ENCODE results near the gene NOS2.
"Not testable (repeated sequence)": the region's sequence is repeated elsewhere in the genome, so short reads cannot be mapped to it uniquely, and the experiment has no call there.

NOS2 gene

GRCh38 chr17:27783440-27784350 is 16.6 kb downstream of the NOS2 start:
- no peak for DNase-seq

GRCh38 chr17:27782791-27783206 is 17.5 kb downstream of the NOS2 start:
- no peak for DNase-seq

- no peak for DNase-seq
These were observed 19.4 kb downstream of the NOS2 start for GRCh38 chr17:27780828-27781404.

GRCh38 chr17:27780092-27780827 is 20.1 kb downstream of the NOS2 start:
- no peak for DNase-seq

GRCh38 chr17:27778183-27778582 is 22.1 kb downstream of the NOS2 start:
- DNase-seq = no peak

- DNase-seq = no peak
These were observed 23.3 kb downstream of the NOS2 start for GRCh38 chr17:27776882-27777624.

- DNase-seq = no peak
These were observed 28.7 kb downstream of the NOS2 start for GRCh38 chr17:27771586-27771985.

GRCh38 chr17:27770877-27771276 is 29.5 kb downstream of the NOS2 start:
- no peak for DNase-seq

GRCh38 chr17:27768858-27769410 is 31.4 kb downstream of the NOS2 start:
- DNase-seq = no peak

GRCh38 chr17:27766438-27766837 is 33.9 kb downstream of the NOS2 start:
- no peak for DNase-seq

- no peak for DNase-seq
These were observed 35.0 kb downstream of the NOS2 start for GRCh38 chr17:27765353-27765752.

GRCh38 chr17:27764589-27764988 is 35.7 kb downstream of the NOS2 start:
- DNase-seq = no peak

- no peak for DNase-seq
These were observed 37.6 kb downstream of the NOS2 start for GRCh38 chr17:27762527-27763305.

GRCh38 chr17:27760931-27761330 is 39.4 kb downstream of the NOS2 start:
- not testable (repeated sequence) for DNase-seq

GRCh38 chr17:27760069-27760885 is 40.1 kb downstream of the NOS2 start:
- peak; percentile 8 for DNase-seq

GRCh38 chr17:27759528-27759927 is 40.8 kb downstream of the NOS2 start:
- DNase-seq = no peak

- DNase-seq = peak; percentile 50
These were observed 43.6 kb downstream of the NOS2 start for GRCh38 chr17:27756467-27757371.

- no peak for DNase-seq
These were observed 44.4 kb downstream of the NOS2 start for GRCh38 chr17:27755706-27756466.

GRCh38 chr17:27754549-27754948 is 45.8 kb downstream of the NOS2 start:
- no peak for DNase-seq

Data from kidney glomerular epithelial cell (primary cell).